H9 (cell line): ENCODE measurements around the gene SFXN5. TPM values are rescaled to one million over a fixed set of nuclear protein-coding genes. Genes with fewer than 3 reads are reported as not detected.
"Not testable (repeated sequence)": the region's sequence is repeated elsewhere in the genome, so short reads cannot be mapped to it uniquely, and the experiment has no call there.

Experiments
- DNase-seq: peaks from one replicate; pipeline ENCODE4 v3.0.0-alpha.2; 2017
- H2AFZ ChIP-seq: one replicate; pipeline ENCODE4 v1.6.1; 2013; ENCODE audit warnings: mild to moderate bottlenecking, low read length, control low read depth, moderate library complexity
- H2AK5ac ChIP-seq: 2 replicates; pipeline ENCODE4 v1.6.1; 2013; ENCODE audit warnings: low read length, control low read depth, mixed read lengths; ENCODE audit not compliant: insufficient read length
- H2BK120ac ChIP-seq: one replicate; pipeline ENCODE4 v1.6.1; 2013; ENCODE audit warnings: low read depth, mild to moderate bottlenecking, low read length, control low read depth, inconsistent platforms; ENCODE audit not compliant: poor library complexity, severe bottlenecking
- H2BK12ac ChIP-seq: 2 replicates; pipeline ENCODE4 v1.6.1; 2013; ENCODE audit warnings: low read length, control low read depth, mixed read lengths, low read depth; ENCODE audit not compliant: insufficient read length
- H2BK15ac ChIP-seq: 2 replicates; pipeline ENCODE4 v1.6.1; 2013; ENCODE audit warnings: low read depth, low read length, control low read depth
- H2BK20ac ChIP-seq: one replicate; pipeline ENCODE4 v1.6.1; 2013; ENCODE audit warnings: low read depth, mild to moderate bottlenecking, low read length, control low read depth, inconsistent platforms; ENCODE audit not compliant: poor library complexity, severe bottlenecking
- H2BK5ac ChIP-seq: 2 replicates; pipeline ENCODE4 v1.6.1; 2013; ENCODE audit warnings: low read length, control low read depth, mixed read lengths; ENCODE audit not compliant: insufficient read length
- H3K14ac ChIP-seq: 2 replicates; pipeline ENCODE4 v1.6.1; 2013; ENCODE audit warnings: low read length, control low read depth; ENCODE audit not compliant: insufficient read depth
- H3K18ac ChIP-seq: 2 replicates; pipeline ENCODE4 v1.6.1; 2013; ENCODE audit warnings: low read depth, mild to moderate bottlenecking, mixed read lengths, low read length, control low read depth; ENCODE audit not compliant: insufficient read length
- H3K23ac ChIP-seq: 2 replicates; pipeline ENCODE4 v1.6.1; 2013; ENCODE audit warnings: low read length, control low read depth, mixed read lengths, low read depth; ENCODE audit not compliant: insufficient read length
- H3K23me2 ChIP-seq: 2 replicates; pipeline ENCODE4 v1.6.1; 2013; ENCODE audit warnings: low read depth, mild to moderate bottlenecking, mixed read lengths, low read length, control low read depth; ENCODE audit not compliant: insufficient read length, poor library complexity, severe bottlenecking
- H3K27ac ChIP-seq: 2 replicates; pipeline ENCODE4 v1.5.1; 2013; ENCODE audit warnings: low read length, control low read depth, mixed read lengths, low read depth; ENCODE audit not compliant: insufficient read length
- H3K27me3 ChIP-seq: 2 replicates; pipeline ENCODE4 v1.6.1; 2013; ENCODE audit warnings: low read length, control low read depth, inconsistent platforms; ENCODE audit not compliant: insufficient read depth
- H3K4ac ChIP-seq: 2 replicates; pipeline ENCODE4 v1.6.1; 2013; ENCODE audit warnings: low read depth, mild to moderate bottlenecking, control low read depth, inconsistent platforms, low read length, moderate library complexity
- H3K4me1 ChIP-seq: 2 replicates; pipeline ENCODE4 v1.6.1; 2013; ENCODE audit warnings: low read length, control low read depth, inconsistent platforms; ENCODE audit not compliant: insufficient read depth
- H3K4me2 ChIP-seq: 2 replicates; pipeline ENCODE4 v1.6.1; 2013; ENCODE audit warnings: low read length, control low read depth, mixed read lengths; ENCODE audit not compliant: insufficient read length, insufficient read depth
- H3K56ac ChIP-seq: 2 replicates; pipeline ENCODE4 v1.6.1; 2013; ENCODE audit warnings: low read depth, mild to moderate bottlenecking, mixed read lengths, low read length, control low read depth; ENCODE audit not compliant: insufficient read length
- H3K79me1 ChIP-seq: 2 replicates; pipeline ENCODE4 v1.6.1; 2013; ENCODE audit warnings: low read depth, mild to moderate bottlenecking, moderate library complexity, low read length, control low read depth, inconsistent platforms; ENCODE audit not compliant: insufficient read depth, poor library complexity, severe bottlenecking
- H3K79me2 ChIP-seq: 2 replicates; pipeline ENCODE4 v1.6.1; 2013; ENCODE audit warnings: low read length, control low read depth, inconsistent platforms; ENCODE audit not compliant: insufficient read depth
- H3K9ac ChIP-seq: 2 replicates; pipeline ENCODE4 v1.6.1; 2013; ENCODE audit warnings: low read length, control low read depth, mixed read lengths; ENCODE audit not compliant: insufficient read length; ENCODE audit errors: extremely low read depth
- H3K9me3 ChIP-seq: one replicate; pipeline ENCODE4 v1.6.1; 2013; ENCODE audit warnings: low read depth, low read length, inconsistent platforms; ENCODE audit not compliant: control insufficient read depth
- H3T11ph ChIP-seq: one replicate; pipeline ENCODE4 v1.6.1; 2013; ENCODE audit warnings: mild to moderate bottlenecking, low read length, control low read depth, inconsistent platforms
- H4K20me1 ChIP-seq: one replicate; pipeline ENCODE4 v1.6.1; 2013; ENCODE audit not compliant: control insufficient read depth, insufficient read length, insufficient read depth
- H4K5ac ChIP-seq: 2 replicates; pipeline ENCODE4 v1.6.1; 2013; ENCODE audit warnings: low read depth, mild to moderate bottlenecking, mixed read lengths, low read length, control low read depth; ENCODE audit not compliant: insufficient read length
- H4K8ac ChIP-seq: replicated peaks from 2 replicates; pipeline ENCODE4 v1.6.1; 2013; ENCODE audit warnings: low read length, control low read depth, mixed read lengths, low read depth; ENCODE audit not compliant: insufficient read length
- H4K91ac ChIP-seq: 2 replicates; pipeline ENCODE4 v1.6.1; 2013; ENCODE audit warnings: low read depth, mild to moderate bottlenecking, moderate library complexity, mixed read lengths, low read length, control low read depth; ENCODE audit not compliant: insufficient read length
- H3K27ac Mint-ChIP-seq, 3 experiments: 2 replicates in 2 of 3; 3 replicates in 1 of 3; pipeline ENCODE4 v1.8.0; 2020 to 2021; ENCODE audit warnings: mixed read lengths in 3 of 3, mild to moderate bottlenecking in 1 of 3, moderate library complexity in 1 of 3
- H3K27me3 Mint-ChIP-seq: 2 replicates; pipeline ENCODE4 v1.8.0; 2021; ENCODE audit warnings: low read depth, mild to moderate bottlenecking, moderate library complexity, mixed read lengths
- H3K36me3 Mint-ChIP-seq, 3 experiments: 2 replicates in 2 of 3; 3 replicates in 1 of 3; pipeline ENCODE4 v1.8.0; 2020 to 2021; ENCODE audit warnings: low read depth in 3 of 3, mixed read lengths in 3 of 3; ENCODE audit not compliant: insufficient read depth in 1 of 3
- H3K4me1 Mint-ChIP-seq, 2 experiments: 2 replicates each; pipeline ENCODE4 v1.8.0; 2020; ENCODE audit warnings: mixed read lengths in 2 of 2
- H3K4me3 Mint-ChIP-seq, 2 experiments: 2 replicates in 1 of 2; 3 replicates in 1 of 2; pipeline ENCODE4 v1.8.0; 2020 to 2021; ENCODE audit warnings: mild to moderate bottlenecking in 2 of 2, mixed read lengths in 2 of 2, moderate library complexity in 1 of 2
- H3K9me3 Mint-ChIP-seq, 2 experiments: 2 replicates in 1 of 2; 3 replicates in 1 of 2; pipeline ENCODE4 v1.8.0; 2020; ENCODE audit warnings: mild to moderate bottlenecking in 2 of 2, mixed read lengths in 2 of 2, moderate library complexity in 1 of 2
- CTCF ChIP-seq: fragments of 200-600 bp; sonication (generic); conservative IDR thresholded peaks from 3 replicates; pipeline ENCODE4 v1.8.0; 2021; ENCODE audit warnings: antibody characterized with exemption, mild to moderate bottlenecking
- WGBS: extraction: QIAGEN DNeasy Blood & Tissue Kit; methylation state at CpG from one replicate; pipeline ENCODE4 v1.1.7; 2013; ENCODE audit warnings: missing lambda C conversion rate, low lambda C conversion rate, mixed read lengths; ENCODE audit not compliant: insufficient read length; ENCODE audit errors: extremely low coverage; 5-methylcytosine and 5-hydroxymethylcytosine counted together
- long read RNA-seq: library from polyadenylated mRNA; unstranded; transcript quantifications from one replicate; pipeline ENCODE4 v2.0.0, GENCODE V29; 2020
- total RNA-seq: library from RNA; stranded (reverse); gene quantifications from 2 replicates; pipeline ENCODE4 v1.2.1, GENCODE V29; 2021

Gene SFXN5
- 28.9 and 30.9 TPM in 2 replicates for total RNA-seq
- long read RNA-seq, full-length matches to known transcripts = 25 of 67 reads
- long read RNA-seq, partial matches to known transcripts = 3 of 67 reads
- long read RNA-seq, other reads (novel, unspliced or antisense) = 39 of 67 reads

DNA sequence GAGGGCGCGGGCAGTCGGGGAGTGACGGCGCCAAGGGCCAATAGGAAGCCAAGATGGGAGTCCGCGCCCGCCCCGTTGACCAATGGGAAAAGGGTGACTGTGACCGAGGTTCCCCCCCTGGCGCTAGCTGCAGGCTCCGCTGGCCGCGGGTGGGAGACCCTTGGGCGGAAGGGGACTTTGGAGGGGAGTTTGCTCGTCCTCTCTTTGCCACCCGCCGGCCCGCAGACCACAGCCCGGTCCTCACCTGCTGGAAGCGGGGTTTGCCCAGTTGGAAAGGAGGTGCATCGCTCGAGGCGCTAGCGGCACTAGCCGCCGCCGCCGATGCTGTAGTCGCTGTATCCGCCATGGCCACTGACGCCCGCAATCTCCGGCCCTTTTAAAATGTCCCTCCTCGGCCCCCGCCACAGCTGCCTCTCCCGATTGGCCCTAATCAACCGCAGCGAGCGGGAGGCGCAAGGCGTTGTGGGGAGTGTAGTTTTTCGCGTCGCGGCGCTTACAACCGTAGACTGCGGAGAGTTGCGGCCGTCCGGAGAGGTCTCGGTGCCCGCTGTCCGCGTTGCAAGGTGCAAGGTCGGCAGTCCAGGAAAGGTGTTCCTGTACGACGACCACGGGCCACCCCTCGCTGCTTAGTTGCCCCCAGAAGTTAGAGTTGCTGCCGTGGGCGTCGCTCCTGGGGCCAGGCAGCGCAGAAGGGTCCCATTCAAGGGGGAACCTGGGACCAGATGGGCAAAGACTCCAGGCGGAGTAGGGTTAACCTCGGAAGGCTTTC, at the start of gene SFXN5:
TSS of gene SFXN5 (minus strand) at position 353 of the 769 bp plus-strand sequence. CDS start at position 346, 7 bp downstream.
- H3K4me1 Mint-ChIP-seq = peaks cover 27 to 29% of the 10 kb centered on the region in 2 experiments
- peak within 1 kb of the TSS; percentile 88 to 92 for H3K4me3 Mint-ChIP-seq
- Histone ChIP-seq H3K56ac (no peak within 1 kb of the TSS), H2AFZ (no peak within 1 kb of the TSS), H2BK5ac (no peak within 1 kb of the TSS), H4K8ac (no peak within 1 kb of the TSS), H4K20me1 (peaks cover 2% of the 10 kb centered on the region), H3K79me2 (peaks cover 7% of the 10 kb centered on the region; the same call in 1 of the 2 replicates), H3K4ac (no peak within 1 kb of the TSS), H3K18ac (peak within 1 kb of the TSS; percentile 81), H4K5ac (no peak within 1 kb of the TSS), H2BK12ac (no peak within 1 kb of the TSS), H2BK20ac (no peak within 1 kb of the TSS), H2AK5ac (no peak within 1 kb of the TSS), H3K9me3 (no peaks in the 10 kb centered on the region), H3K27ac (no peak within 1 kb of the TSS), H2BK120ac (no peak within 1 kb of the TSS), H2BK15ac (peak within 1 kb of the TSS; percentile 9; the same call in 1 of the 2 replicates), H3K79me1 (peaks cover 6% of the 10 kb centered on the region), H3K14ac (peak within 1 kb of the TSS; percentile 93), H4K91ac (no peak within 1 kb of the TSS), H3K23me2 (peaks cover 7% of the 10 kb centered on the region), H3K4me1 (peaks cover 4% of the 10 kb centered on the region; the same call in 1 of the 2 replicates), H3K4me2 (peak within 1 kb of the TSS; percentile 88), H3K27me3 (no peaks in the 10 kb centered on the region), H3K9ac (peak within 1 kb of the TSS; percentile 75), H3K23ac (no peak within 1 kb of the TSS), H3T11ph (no peak within 1 kb of the TSS)
- whole genome bisulfite sequencing = no CpG with 5 or more reads among the region's 67 CpGs
- peak within 1 kb of the TSS; percentile 76 to 97 (median 90); a peak in 6 of 7 replicates for H3K27ac Mint-ChIP-seq
- peaks cover 6% of the 10 kb centered on the region for H3K27me3 Mint-ChIP-seq
- H3K36me3 Mint-ChIP-seq = peaks cover 0 to 9% (median 7%) of the 10 kb centered on the region in 3 experiments; a peak in 4 of 7 replicates
- TF ChIP-seq CTCF = no peak; the same call in 2 of the 3 replicates
- peak; percentile 94 for DNase-seq
- no peaks in the 10 kb centered on the region for H3K9me3 Mint-ChIP-seq

DNA sequence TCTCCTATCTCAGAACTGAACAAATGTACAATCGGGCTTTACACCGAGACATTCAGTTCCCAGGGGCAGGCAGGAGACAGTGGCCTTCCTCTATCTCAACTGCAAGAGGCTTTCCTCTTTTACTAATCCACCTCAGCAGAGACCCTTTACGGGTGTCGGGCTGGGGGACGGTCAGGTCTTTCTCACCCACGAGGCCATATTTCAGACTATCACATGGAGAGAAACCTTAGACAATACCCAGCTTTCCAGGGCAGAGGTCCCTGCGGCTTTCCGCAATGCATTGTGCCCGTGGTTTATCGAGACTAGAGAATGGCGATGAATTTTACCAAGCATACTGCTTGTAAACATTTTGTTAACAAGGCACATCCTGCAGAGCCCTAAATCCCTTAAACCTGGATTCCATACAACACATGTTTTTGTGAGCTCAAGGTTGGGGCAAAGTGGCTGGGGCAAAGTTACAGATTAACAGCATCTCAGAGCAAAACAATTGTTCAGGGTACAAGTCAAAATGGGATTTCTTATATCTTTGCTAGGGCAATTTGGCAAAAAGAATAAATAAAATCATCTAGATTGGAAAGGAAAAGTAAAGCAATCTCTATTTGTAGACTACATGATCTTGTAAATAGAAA, 48.2 kb upstream of the SFXN5 start:
- H3K23me2 ChIP-seq, H3K56ac ChIP-seq, H4K8ac ChIP-seq, H2AFZ ChIP-seq, H3K14ac ChIP-seq, H3K27ac Mint-ChIP-seq, H3K4me1 Mint-ChIP-seq, H3T11ph ChIP-seq, H3K4me2 ChIP-seq, H4K20me1 ChIP-seq, H2BK120ac ChIP-seq, H3K36me3 Mint-ChIP-seq, H3K4me1 ChIP-seq, H3K79me1 ChIP-seq, H3K9me3 Mint-ChIP-seq, H2BK20ac ChIP-seq, H3K23ac ChIP-seq, H2BK5ac ChIP-seq, H4K5ac ChIP-seq, H3K4ac ChIP-seq, H2BK15ac ChIP-seq, H3K27me3 ChIP-seq, H2AK5ac ChIP-seq, H3K18ac ChIP-seq, H3K4me3 Mint-ChIP-seq, DNase-seq, H3K9ac ChIP-seq, H3K9me3 ChIP-seq, H2BK12ac ChIP-seq, H4K91ac ChIP-seq, H3K27ac ChIP-seq, H3K79me2 ChIP-seq: not testable (repeated sequence)
- no CpG with 5 or more reads among the region's 11 CpGs for WGBS
- peaks cover 15% of the 10 kb centered on the region for H3K27me3 Mint-ChIP-seq
